Lower lobe of right lung (tissue), 2 donors: ENCODE results near the gene FOXF2. TPM values are rescaled to one million over a fixed set of nuclear protein-coding genes. Genes with fewer than 3 reads are reported as not detected.

Source experiments
- ATAC-seq, 2 donors: fragments of 200-7000 bp; cut with Tn5 transposase; one replicate each; pipeline ENCODE4 v1.9.1; 2020 to 2022; ENCODE audit warnings: mild to moderate bottlenecking in 2 of 2, moderate library complexity in 2 of 2
- DNase-seq: peaks from one replicate; pipeline ENCODE4 v3.0.0-alpha.2; 2020
- H3K27ac ChIP-seq: fragments of 200-600 bp; one replicate; pipeline ENCODE4 v1.8.0; 2022
- H3K27me3 ChIP-seq: fragments of 200-600 bp; one replicate; pipeline ENCODE4 v1.8.0; 2022; ENCODE audit warnings: low read depth
- H3K36me3 ChIP-seq: fragments of 200-600 bp; one replicate; pipeline ENCODE4 v1.8.0; 2022; ENCODE audit warnings: mild to moderate bottlenecking
- H3K4me1 ChIP-seq: fragments of 200-600 bp; one replicate; pipeline ENCODE4 v1.8.0; 2022
- H3K4me3 ChIP-seq: fragments of 200-600 bp; one replicate; pipeline ENCODE4 v1.8.0; 2022; ENCODE audit warnings: mild to moderate bottlenecking
- H3K9me3 ChIP-seq: fragments of 200-600 bp; one replicate; pipeline ENCODE4 v1.8.0; 2022
- intact Hi-C: fragments of 100-400 bp; cut with DNase I; formaldehyde crosslinking; loops from one replicate; pipeline ENCODE4 v1.11.0; 2022
- total RNA-seq: library from RNA; stranded (reverse); fragmentation: NEBNext Ultra II Directional; extraction: Animal tissue kit (Norgen Biotek cat#: 25700); gene quantifications from one replicate; pipeline ENCODE4 v1.2.1, GENCODE V29; 2021
- TF ChIP-seq, protein P1 (sequence below): fragments of 200-600 bp; IDR thresholded peaks from one replicate; pipeline ENCODE4 v1.8.0; 2022; ENCODE audit warnings: antibody characterized with exemption, mild to moderate bottlenecking
- donor health status: DM: no; HTN: yes; CAD: no; lungs with severe emphysema.

Gene FOXF2
- total RNA-seq, 1 donor from 2014 or later, result 13.2 TPM

DNA sequence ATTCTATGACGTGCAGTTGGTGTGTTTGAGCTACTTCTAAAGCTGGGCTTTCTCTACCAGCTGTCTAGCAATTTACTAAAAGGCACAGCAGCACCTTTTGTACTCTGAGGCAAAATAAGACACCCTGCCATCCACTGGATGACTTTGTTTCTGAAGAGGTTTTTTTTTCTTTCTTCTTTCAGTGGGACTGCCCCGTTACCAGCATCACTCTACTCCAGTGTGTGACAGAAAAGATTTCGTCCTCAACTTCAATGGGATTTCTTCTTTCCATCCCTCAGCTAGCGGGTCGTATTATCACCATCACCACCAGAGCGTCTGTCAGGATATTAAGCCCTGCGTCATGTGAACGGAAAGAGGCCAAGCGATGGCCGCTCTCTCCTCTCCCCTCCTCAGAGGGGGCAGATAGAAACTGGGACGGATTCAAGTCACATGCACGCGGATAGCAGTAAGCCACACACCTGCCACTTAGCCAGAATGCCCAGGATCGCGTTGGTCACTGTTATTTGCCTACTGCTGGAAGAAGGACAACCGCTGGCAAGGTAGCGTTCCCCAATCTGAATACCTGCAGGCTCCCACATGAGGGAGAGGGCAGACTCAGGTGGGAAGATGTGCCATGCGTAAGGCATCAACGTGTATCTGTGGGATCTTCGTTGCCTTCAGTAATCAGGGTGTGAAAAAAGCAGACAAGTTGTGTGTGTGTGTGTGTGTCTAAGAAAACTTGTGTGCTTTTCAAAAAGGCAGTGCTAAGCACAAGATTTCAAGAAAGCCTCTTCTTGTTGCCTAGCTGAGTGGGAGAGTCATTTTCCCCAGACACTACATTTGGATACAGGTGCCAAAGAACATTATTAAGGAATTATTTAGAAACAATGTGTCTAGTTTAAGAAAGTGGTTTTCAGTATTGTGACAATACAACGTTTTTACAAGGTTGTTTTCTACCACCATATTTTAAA is 5.4 kb downstream of the FOXF2 start:
- Histone ChIP-seq H3K27ac (peak overlapping the region; percentile 73), H3K36me3 (no peaks in the 10 kb centered on the region), H3K4me3 (peak overlapping the region; percentile 49), H3K9me3 (no peaks in the 10 kb centered on the region), H3K27me3 (peaks cover 83% of the 10 kb centered on the region), H3K4me1 (peaks cover 24% of the 10 kb centered on the region)
- no peak for DNase-seq
- no peak for ATAC-seq
- intact Hi-C loops, result no loop called here
- TF ChIP-seq, protein P1, sequence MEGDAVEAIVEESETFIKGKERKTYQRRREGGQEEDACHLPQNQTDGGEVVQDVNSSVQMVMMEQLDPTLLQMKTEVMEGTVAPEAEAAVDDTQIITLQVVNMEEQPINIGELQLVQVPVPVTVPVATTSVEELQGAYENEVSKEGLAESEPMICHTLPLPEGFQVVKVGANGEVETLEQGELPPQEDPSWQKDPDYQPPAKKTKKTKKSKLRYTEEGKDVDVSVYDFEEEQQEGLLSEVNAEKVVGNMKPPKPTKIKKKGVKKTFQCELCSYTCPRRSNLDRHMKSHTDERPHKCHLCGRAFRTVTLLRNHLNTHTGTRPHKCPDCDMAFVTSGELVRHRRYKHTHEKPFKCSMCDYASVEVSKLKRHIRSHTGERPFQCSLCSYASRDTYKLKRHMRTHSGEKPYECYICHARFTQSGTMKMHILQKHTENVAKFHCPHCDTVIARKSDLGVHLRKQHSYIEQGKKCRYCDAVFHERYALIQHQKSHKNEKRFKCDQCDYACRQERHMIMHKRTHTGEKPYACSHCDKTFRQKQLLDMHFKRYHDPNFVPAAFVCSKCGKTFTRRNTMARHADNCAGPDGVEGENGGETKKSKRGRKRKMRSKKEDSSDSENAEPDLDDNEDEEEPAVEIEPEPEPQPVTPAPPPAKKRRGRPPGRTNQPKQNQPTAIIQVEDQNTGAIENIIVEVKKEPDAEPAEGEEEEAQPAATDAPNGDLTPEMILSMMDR, result no peak

DNA sequence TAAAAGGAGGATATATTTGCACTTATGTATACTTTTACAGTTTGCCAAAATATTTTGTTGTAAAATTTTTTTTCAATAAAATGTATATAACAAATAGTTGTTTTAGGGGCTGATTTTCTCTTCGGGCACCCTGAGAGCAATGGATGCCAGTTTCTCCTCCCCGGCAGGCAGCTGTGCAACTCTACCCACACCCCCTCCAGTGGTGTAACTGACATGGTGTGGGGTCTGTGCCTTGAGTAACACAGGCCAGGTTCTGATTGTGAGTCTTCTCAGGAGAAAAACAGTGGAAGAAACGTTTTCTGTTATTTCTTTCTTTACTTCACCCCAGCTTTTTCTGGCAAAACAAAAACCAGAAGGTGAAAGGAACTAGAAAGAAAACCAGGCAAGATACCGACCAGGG is 6.1 kb downstream of the FOXF2 start:
- H3K27me3 ChIP-seq, result peaks cover 77% of the 10 kb centered on the region
- peak overlapping the region; percentile 10 for H3K4me3 ChIP-seq
- no peak for DNase-seq
- peak overlapping the region; percentile 53 for H3K27ac ChIP-seq
- TF ChIP-seq, protein P1, result no peak
- intact Hi-C loops, result no loop called here
- no peak for ATAC-seq
- H3K9me3 ChIP-seq, result no peaks in the 10 kb centered on the region
- H3K4me1 ChIP-seq, result peaks cover 20% of the 10 kb centered on the region
- H3K36me3 ChIP-seq, result no peaks in the 10 kb centered on the region

DNA sequence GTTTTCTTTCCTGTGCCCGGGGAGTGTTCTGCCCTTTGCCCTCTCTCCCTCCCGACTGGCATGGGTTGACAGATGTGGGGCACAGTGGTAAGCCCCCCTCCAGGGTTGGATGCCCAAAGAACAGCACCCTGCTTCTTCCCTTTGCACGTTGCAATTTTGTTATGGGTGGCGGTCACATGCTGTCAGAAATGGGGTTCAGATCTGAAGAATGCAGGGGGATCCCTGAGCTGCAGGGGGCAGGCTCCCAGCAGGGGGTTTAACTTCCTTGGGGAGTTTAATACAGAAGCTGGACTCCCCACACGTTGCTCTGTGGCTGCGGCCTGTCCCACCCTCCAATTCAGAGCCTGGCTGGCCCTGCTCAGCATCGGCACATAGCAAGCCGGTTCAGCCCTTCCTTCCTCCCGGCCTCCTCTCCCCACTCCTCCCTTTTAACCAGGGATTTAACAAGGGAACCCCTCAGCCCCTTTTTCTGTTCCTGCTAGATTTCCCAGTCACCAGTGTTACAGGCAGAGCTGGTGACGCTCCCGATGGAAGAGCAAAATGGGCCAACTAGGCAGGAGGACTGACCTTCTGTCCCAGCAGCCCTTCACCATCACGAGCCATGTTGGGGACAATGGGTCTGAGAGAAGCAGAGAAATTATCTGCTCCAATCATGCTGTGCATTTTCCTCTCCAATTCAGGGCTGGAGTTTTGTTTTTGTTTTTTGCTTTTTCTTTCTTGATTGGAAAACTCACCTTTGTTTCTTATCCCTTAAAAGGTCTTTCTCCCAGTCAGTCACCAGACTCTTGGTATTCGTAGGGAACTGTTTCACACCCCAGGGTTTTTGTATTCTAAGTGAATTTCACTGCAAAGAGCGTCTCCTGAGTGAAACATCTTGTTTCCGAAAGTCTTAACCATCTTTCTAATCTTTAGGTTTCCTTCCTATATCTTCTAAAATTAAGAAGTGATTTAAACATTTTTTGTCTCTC is 6.8 kb downstream of the FOXF2 start:
- Histone ChIP-seq H3K4me3 (peak overlapping the region; percentile 10), H3K36me3 (no peaks in the 10 kb centered on the region), H3K27me3 (peaks cover 70% of the 10 kb centered on the region), H3K27ac (peak overlapping the region; percentile 53), H3K9me3 (no peaks in the 10 kb centered on the region), H3K4me1 (peaks cover 19% of the 10 kb centered on the region)
- no peak for DNase-seq
- intact Hi-C loops, result no loop called here
- no peak for ATAC-seq
- TF ChIP-seq, protein P1, result no peak

DNA sequence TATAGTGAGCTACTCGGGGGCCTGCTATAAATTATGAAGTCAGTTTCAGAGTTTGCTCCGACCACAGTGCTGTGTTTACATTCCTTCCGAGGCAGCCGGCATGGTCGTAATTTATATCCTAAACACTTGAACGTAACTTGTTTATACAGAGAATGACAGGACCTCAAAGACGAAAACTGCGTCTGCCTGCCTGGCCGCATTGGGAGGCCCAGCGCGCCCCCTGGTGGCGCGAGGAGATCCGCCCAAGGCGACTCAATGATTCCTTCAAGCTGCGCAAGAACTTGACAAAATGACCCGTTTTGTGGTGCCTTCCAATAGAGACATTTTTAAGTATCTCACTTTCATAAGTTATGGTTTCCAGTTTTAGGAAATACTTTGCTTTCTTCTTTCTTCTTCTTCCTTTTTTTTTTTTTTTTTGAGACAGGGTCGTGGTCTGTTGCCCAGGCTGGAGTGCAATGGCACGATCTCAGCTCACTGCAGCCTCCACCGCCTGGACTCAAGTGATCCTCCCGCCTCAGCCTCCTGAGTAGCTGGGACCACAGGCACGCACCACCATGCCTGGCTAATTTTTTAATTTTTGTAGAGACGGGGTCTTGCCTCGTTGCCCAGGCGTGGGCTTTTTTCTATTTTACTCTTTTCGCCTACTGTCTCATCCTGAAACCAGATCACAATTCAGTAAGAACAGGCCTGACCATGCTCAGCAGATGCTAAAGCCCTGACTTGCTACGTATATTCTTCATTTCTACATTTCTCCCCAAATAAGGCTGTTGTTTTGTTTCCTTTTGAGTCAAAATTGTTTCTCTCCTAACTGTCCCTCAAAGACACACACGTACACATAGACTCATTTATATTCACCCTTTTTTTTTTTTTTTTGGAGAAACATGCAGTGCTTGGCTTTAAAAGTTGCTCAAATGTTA is 7.8 kb downstream of the FOXF2 start:
- Histone ChIP-seq H3K4me1 (peaks cover 19% of the 10 kb centered on the region), H3K27ac (peak overlapping the region; percentile 53), H3K36me3 (no peaks in the 10 kb centered on the region), H3K27me3 (peaks cover 61% of the 10 kb centered on the region), H3K4me3 (no peak overlapping the region), H3K9me3 (no peaks in the 10 kb centered on the region)
- ATAC-seq (peak; percentile 67 to 73), DNase-seq (peak; percentile 77)
- TF ChIP-seq, protein P1, result peak; percentile 97
- intact Hi-C loops, result no loop called here
